Fibroblast of skin of left biceps (primary cell): ENCODE results near the gene FSD1L.
A peak's percentile ranks its signal among the peaks of the same experiment; 100 is the strongest.

Experiments used
- DNase-seq, 2 experiments: peaks; one replicate each; pipeline ENCODE4 v3.0.0-alpha.2; 2013; ENCODE audit warnings: low read depth in 2 of 2

The FSD1L gene

DNA sequence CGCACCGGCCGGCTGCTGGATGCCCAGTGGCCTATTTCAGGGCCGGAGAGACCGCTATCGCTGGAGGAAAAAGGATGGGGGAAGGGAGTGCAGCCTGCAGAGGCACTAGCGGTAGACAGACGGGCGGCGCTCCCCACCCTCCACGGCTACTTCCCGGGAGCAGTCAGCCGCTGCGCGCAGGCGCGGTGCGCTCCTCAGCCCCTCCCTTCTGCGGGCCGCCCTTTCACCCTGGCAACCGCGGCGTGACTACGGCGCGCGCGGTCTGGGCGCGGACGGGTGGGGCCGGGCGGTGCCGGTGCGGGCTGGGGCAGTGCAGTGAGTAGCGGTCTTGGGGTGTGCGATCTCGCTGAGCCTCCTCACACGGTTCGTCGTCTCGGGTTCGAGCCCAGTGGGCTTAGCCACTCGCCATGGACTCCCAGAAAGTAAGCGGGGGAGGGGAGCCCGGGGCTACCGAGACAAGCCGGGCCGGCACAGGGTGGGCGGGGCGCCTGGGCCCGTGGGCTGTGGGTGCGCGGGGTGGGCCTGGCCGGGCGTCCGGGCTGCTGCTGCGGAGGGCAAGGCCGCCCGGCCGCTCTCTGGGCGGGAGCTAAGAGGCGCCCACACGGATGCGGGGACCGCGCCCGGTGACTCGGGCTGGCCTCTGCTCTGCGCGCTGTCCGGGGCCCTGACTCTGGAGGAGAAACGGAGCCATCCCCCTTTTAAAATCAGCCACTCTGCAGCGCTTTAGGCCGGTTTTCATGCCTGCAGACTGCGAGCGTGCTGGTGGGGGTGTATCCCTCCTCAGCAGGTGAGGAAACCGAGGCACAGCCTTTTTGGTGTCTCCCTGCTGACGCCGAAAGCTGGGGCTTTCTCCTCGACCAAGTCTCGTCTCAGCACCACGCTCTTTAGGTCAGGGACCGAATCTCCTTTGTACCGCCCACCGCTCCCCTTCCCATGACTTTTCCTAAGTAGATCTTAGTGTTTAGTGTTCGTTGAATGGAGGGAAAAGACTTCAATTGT is at the start of gene FSD1L:
Gene FSD1L, plus strand, starts transcription at position 221 of the 999 bp plus-strand sequence. Its CDS starts 187 bp downstream, at position 408.
- peak; percentile 67 to 69 for DNase-seq

DNA sequence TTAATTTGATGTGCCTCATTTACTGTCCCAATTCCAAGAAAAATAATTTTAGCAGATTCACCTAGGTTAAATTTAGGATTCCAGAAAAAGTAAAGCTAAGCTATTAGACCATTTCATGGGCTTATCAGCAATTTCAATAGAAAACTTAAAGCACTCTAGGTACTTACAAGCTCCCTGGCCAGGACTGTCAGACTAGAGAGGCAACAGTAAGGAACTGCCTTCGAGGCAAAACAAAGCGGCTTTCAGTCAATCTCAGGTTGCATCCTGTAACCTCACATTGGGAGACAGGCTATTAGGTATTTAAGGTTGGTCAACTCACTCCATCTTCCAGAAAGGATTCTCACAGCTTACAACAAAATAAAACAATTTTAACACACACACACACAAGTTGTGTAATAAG is 48.7 kb upstream of the FSD1L start:
- DNase-seq = no peak

DNA sequence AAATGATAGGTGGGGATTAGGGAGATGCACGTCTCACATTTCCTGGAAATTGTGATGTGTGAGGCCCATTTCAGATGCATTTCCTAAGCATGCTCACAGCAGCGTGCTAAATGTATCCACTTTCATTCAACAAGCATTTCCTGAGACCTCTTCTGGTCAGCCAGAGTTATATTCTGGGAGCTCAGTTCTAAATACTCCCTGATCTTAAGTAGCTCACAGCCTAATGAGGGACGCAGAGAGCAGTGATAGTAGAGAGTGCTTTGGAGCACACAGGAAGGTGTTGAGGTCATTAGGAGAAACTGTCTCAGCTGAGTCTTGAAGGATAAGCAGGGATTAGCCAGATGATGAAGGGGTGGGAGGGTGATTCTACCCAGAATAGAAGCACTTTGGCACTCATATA is 46.2 kb upstream of the FSD1L start:
- no peak for DNase-seq

DNA sequence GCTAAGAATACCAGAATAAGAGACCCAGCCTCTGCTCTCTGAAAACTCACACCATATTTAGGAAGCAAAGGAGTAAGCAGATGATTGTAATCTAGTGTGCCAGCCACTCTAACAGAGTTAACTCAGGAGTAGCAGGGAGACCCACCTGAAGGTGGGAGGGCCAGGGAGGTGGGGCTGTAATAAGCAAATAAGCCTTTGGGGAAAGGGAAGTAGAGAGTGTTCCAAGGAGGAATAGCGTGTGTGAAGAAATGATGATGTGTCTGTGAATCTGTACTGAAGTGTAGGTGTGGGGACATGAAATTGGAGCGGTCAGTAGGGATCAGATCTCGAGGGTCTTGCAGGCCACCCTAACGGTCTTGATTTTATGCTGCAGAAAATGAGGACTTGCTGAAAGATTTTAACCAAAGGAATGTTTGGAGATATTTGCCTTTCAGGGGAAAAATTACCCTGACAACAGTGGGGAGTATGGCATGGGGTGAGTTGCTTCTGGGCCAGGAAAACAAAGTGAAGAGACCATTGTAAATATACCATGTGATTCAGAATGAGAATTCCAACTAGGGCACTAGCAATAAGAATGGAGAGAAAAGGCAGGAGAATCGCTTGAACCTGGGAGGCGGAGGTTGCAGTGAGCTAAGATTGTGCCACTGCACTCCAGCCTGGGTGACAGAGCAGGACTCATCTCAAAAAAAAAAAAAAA is 44.1 kb upstream of the FSD1L start:
- no peak for DNase-seq

DNA sequence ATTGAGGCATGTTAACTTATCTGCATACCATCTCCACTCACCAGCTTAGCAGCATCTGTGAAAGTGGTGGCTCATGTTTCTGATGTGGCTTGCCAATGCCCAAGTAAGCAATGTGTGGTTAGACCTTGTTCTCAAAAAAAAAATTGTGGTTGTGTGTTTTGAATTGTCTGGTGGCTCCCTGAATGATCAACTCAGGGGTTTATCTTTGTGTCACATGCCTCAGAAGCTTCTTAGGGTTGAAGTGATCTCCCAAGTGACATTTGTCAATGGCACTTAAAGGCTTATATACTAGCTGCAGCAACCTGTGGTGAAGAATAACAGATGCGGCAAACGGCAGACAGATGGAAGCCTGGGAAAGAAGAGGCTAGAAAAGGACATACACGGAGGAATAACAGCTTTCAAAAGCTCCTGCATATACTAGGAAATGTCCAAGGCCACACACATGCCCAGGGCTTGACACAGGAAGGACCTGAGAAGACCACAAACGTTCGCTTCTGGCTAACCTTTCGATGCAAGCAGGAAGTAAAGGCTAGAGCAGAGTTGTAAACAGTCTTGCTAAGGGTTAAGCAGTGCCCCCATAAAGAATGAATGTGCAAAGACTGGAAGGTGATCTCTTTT is 42.2 kb upstream of the FSD1L start:
- DNase-seq = no peak

DNA sequence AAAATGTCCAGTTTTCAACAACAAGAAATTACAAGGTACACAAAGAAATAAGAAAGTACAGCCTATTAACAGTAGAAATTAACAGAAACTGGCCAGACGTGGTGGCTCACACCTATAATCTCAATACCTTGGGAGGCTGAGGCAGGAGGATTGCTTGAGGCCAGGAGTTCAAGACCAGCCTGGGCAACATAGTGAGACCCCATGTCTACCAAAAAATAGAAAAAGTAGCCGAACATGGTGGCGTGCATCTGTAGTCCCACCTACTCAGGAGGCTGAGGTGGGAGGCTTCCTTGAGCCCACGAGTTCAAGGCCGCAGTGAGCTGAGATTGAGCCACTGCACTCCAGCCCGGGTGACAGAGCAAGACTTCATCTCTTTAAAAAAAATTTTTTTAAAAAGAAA is 41.5 kb upstream of the FSD1L start:
- DNase-seq = no peak

DNA sequence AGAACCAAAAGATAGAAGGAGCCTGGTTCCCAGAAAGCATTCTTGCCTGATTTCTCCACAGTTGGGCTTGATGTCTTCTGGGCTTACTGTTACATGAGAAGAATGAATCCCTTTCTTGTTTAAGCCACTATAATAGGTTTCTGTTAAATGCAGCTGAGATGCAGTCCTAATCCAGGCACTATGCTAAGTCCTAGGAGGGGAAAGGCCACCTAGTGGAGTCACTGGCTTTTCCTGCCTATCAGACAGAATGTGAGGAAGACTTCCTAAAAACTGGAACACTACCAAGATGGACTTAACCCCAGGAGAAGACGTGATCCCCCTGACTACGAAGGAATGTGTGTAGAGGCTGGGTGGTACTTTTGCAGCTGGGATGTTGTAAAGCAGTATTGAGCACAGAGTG is 34.3 kb upstream of the FSD1L start:
- no peak for DNase-seq

DNA sequence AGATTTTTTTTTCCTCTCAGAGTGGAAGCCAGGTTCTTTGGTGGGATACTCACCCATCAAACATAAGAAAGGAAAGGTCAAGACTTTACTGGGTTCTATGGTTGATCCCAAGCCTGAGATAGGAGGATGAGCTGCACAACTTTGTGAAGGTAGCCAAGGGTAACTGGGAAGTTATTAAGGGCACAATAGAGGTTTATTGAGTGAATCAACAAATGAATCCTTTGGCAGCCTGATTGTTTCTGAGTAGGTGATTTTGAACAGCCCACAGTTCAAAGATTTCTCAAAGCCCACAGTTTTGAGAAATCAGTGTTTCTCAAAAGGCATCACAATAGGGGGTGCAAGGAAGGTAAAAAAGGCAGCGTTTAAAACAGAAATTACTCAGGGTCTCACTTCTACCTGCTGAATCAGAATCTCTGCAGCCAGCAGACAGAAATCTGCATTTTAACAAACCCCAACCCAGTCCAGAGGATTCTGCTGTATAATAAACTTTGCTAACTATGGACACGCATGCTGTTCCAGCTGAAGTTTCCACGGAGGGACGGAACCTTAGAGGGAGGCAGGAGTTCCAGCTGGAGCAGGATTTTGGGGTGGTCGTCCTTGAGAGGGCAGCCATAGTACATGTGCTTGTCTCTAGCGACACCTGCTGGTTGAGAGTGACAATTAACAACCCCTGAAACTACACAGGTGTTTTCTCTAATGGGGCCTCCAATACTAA is 32.7 kb upstream of the FSD1L start:
- no peak for DNase-seq

DNA sequence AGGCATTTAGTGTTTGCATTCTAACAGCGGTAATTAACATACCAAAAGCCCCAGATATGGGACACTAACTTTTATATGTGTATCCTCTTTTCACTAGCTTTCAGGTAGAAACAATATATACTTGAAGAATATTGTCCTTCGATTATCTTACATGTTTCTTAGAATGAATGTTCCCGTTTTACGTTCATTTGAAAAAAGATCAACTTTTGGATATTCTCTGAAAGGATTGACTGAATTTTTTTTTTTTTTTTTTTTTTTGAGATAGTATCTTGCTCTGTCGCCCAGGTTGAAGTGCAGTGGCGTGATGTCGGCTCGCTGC is 32.2 kb upstream of the FSD1L start:
- no peak for DNase-seq

DNA sequence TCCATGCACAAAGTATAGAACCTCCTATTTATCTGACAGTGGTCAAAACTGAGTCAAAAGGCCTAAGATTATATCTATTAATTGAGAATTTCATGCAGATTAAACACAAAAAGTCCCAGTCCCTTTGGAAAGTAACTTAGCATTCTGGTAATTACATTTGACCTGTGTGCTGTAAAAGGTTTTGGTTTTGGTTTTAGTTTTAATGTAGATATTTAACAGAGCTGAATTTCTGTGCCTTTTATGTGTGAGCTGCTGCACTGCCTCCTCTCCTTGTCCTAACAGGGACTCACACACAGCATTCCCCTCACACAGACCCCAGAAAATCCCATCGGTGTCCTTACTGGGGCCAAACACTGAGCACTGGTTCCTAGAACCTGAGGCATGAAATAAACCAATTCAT is 31.0 kb upstream of the FSD1L start:
- no peak for DNase-seq

DNA sequence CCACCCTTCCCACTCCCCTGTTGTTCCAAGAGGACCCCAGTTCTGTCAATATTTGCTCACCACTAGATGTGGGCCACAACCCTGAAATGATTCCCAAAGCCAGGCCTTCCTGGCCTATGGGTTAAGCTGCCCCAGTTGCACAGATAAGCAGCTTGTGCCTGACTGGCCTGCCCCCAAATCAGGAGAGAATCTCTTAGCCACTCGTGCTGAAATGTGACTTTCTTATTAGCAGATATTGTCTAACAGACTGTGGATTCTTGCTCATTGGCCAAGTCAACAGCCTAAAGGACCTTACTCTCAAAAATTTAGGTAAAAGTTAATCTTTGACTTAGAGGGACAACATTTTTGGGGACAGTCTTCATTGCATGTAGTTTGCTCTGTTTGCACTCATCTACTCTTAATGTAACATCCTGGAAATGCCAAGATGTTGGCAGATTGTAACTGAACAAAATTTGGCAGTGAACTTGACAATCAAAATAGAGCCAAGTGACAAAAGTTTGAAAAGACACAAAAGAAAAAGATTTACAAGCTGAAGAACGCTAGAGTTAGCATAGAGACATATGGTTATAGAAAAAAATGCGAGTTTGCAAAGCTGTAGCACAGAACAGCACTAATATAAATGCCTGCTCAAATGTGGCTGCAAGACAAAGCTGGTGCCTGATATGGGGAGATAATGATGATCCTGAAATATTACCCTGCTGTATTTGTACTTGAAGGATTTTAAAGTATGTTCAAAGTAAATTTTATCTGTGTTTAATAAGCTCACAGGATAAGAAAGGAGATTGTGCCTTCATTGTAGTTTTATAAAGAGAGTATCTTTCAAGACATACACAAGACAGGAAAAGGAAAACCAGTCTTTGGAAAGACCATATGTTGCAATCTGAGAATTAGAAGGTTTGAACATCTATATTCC is 29.0 kb upstream of the FSD1L start:
- DNase-seq = no peak

DNA sequence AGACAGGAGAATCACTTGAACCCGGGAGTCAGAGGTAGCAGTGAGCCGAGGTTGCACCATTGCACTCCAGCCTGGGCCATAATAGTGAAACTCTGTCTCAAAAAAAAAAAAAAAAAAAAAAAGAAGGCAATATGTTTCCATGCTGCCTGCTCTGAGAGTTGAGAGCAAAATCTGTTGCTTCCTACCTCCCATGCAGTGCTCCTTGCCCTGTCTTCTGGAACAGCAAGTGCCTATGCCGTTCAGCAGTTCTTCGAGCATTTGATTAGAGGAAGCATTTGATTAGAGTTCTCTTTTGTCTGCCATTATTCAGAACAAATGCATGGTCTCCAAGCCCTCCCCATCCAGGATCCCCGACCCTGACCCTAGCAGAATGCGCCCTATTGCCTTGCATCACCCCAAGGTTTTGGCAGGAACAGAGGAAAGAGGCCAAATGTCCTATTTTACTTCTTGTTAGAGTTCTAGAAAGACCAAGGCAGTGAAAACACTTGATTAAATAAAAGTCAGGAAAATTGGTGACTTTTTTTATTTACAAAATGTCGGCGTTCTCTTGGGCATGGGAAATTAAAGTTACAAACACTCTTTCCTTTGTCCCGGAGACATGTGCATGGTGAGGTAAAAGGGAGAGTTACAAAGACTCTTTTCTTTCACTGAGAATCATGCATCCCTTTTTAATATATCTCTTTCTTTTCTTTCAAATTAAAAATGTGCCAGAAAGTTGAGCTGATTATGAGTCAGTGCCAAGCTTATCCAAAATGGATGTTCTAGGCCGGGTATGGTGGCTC is 27.8 kb upstream of the FSD1L start:
- DNase-seq = no peak

DNA sequence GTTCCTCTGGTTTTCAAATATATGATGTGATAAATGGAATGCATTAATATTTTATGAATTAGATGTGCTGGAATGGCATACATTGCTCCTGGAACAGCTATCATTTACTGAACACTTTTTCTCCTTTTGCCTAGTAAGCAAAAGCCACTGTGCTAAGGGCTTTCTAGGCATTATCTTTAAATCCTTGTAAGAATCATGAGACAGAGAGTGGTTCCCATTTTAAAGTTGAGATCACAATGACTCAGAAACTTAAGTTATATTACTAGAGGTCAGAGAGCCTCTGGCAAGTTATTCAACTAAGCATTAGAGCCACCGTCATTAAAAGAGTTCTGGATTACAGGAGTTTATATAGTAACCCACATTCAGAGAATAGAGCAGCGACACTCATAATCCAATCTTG is 26.7 kb upstream of the FSD1L start:
- no peak for DNase-seq

DNA sequence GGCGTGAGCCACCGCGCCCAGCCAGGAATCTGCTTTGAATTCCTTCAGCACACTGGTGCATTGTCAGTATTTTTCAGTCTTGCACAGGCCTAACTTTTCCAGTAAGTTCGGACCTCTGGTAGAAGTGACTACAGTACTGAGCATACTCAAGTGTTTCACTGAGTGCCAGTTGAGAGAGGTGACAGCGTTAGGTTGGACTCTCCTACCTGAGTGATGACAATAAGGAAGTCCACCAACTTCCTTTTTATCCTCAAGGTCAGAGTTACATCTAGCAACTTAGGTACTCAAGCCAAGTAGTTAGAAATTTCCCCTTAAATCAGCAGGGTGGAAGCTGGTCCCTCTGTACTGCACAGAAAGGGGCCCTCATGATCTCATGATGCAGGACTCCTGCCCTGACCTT is 26.0 kb upstream of the FSD1L start:
- DNase-seq = no peak

DNA sequence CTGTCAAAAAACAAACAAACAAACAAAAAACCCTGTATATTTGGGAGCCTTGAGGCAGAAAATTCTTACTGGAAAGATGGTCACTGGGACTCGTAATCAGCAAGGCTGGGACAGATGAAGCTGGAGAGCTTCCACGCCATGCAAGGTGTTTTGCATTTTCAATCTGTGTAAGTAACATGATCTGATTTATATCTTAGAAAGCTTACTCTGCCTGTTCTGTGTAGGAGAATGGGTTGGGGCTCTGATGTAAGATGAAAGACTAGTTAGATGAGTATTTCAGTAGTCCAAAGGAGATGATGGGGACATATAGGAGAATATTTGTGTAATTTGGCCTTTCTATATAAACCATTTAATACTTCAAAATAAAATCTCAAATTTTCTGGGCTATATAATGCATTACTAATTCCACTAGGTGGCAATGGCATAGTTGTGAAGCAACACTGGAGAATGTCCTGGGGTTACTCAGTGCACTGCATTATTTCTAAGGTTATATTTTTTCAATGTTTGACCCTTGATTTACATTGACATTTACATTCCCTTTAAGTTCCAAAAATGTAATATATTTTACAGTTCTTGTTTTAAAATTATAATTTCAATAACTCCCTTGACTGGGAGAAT is 21.9 kb upstream of the FSD1L start:
- no peak for DNase-seq

DNA sequence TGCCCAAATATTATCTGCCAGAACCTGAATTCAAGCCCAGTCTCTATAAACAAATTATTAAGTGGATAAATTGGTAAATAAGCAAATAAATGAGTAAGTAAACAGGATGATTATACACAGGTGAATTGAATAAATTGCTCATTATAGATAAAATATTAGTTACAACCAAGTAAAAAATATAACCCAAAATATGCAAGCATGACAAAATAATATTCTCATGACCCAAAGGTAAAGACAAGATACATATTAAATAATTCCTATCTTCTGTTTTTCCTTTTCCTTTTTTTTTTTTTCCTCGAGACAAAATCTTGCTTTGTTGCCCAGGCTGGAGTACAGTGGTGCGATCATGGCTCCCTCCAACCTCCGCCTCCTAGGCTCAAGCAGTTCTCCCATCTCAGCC is 21.2 kb upstream of the FSD1L start:
- no peak for DNase-seq

DNA sequence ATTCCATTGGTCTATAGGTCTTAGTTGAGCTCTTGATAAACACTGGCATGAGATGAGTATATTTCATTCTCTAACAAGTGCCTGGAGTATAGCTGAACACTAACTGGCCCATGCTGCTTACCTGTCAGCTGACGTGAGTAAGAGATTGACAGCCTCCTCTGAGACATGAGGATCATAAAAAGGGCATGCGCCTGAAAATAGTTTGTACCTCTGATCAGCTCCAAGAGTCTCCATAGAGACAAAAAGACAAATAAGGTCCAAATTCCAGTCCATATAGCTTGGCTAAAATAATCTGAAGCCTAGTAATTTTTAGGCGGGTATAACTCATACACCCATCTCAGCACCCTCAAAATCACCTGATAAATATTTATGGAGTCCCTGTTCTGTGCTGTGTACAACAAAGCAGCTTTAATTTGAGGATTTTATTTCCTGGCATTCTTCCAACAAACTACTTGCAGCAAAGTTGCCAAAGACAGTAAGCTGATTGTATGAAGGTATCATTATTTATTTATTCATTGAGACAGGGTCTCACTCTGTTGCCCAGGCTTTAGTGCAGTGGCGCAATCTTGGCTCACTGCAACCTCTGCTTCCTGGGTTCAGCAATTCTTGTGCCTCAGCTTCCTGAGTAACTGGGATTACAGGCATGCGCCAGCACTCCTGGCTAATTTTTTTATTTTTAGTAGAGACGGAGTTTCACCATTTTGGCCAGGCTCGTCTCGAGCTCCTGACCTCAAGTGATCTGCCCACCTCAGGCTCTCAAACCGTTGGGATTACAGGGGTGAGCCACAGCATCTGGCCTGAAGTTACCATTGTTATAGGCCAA is 16.2 kb upstream of the FSD1L start:
- DNase-seq = no peak

DNA sequence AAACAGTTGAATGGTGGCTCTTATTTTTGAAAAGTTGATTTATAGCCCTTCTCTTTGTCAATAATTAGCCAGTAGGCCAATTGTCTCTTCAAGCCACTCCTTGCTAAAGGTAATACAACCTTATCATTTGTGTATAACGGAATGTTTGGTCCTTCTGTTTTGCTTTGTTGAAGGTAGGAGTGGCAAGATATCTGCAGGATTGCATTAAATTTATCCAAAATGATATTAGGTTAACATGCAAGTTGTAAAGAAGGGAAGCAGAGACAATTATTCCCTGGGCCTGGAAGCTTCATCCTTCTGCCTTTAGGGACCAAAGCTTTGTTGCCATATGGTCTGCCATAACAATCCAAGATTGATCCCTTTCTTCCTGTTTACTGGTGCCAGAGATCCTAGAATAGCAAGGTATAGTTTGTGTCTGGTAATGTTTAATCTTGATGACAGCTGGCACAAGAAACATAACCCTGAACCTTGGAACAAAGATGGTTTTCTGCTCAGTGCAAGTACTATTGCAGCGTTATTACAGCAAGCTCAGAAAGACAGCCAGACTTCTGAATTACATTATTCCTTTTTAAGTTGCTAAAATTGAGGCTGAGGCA is 15.5 kb upstream of the FSD1L start:
- DNase-seq = no peak

DNA sequence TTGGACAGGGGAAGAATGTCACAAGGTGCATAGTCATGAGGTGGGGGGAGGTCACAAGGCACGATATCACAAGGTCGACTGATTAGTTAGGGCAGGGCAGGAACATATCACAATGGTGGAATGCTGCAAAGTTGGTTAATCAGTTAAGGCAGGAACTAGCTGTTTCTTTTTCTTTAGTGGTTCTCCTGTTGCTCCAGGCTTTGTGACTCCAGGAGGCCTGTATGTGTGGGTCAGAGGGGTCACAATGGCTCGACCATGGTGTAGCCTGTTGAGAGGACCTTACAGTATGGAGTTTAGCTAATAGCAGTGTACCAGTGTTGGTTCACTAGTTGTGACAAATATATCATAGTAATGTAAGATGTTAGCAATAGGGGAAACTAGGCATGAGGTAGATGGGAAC is 12.4 kb upstream of the FSD1L start:
- no peak for DNase-seq
